ENCODE data around the gene MSRB3.
"Not testable (repeated sequence)": the region's sequence is repeated elsewhere in the genome, so short reads cannot be mapped to it uniquely, and the experiment has no call there.

MSRB3 gene

GRCh38 chr12:65407388-65408149 is 129.1 kb downstream of the MSRB3 start:
- DNase-seq = no peak

- no peak for DNase-seq
These were observed 130.0 kb downstream of the MSRB3 start for GRCh38 chr12:65408441-65408840.

GRCh38 chr12:65409726-65410125 is 131.2 kb downstream of the MSRB3 start:
- no peak for DNase-seq

GRCh38 chr12:65411171-65411570 is 132.7 kb downstream of the MSRB3 start:
- DNase-seq = no peak

- no peak for DNase-seq
These were observed 136.0 kb downstream of the MSRB3 start for GRCh38 chr12:65414526-65414925.

GRCh38 chr12:65415826-65416225 is 137.3 kb downstream of the MSRB3 start:
- no peak for DNase-seq

- no peak for DNase-seq
These were observed 141.0 kb downstream of the MSRB3 start for GRCh38 chr12:65419284-65420072.

- DNase-seq = no peak
These were observed 142.5 kb downstream of the MSRB3 start for GRCh38 chr12:65420941-65421340.

- DNase-seq = no peak
These were observed 149.2 kb downstream of the MSRB3 start for GRCh38 chr12:65427646-65428045.

GRCh38 chr12:65430006-65430405 is 151.5 kb downstream of the MSRB3 start:
- no peak for DNase-seq

GRCh38 chr12:65430571-65431306 is 152.3 kb downstream of the MSRB3 start:
- no peak for DNase-seq

GRCh38 chr12:65432114-65432513 is 153.6 kb downstream of the MSRB3 start:
- no peak for DNase-seq

GRCh38 chr12:65432651-65433050 is 154.2 kb downstream of the MSRB3 start:
- no peak for DNase-seq

GRCh38 chr12:65434737-65435136 is 156.3 kb downstream of the MSRB3 start:
- no peak for DNase-seq

- no peak for DNase-seq
These were observed 164.6 kb downstream of the MSRB3 start for GRCh38 chr12:65443038-65443437.

- no peak for DNase-seq
These were observed 166.5 kb downstream of the MSRB3 start for GRCh38 chr12:65444996-65445395.

GRCh38 chr12:65446901-65447300 is 168.4 kb downstream of the MSRB3 start:
- DNase-seq = no peak

- DNase-seq = no peak
These were observed 170.9 kb downstream of the MSRB3 start for GRCh38 chr12:65449400-65449799.

GRCh38 chr12:65450625-65451024 is 172.1 kb downstream of the MSRB3 start:
- DNase-seq = no peak

- DNase-seq = no peak
These were observed 175.8 kb downstream of the MSRB3 start for GRCh38 chr12:65454115-65454787.

- DNase-seq = not testable (repeated sequence)
These were observed 178.9 kb downstream of the MSRB3 start for GRCh38 chr12:65457341-65457740.

GRCh38 chr12:65458718-65459117 is 180.2 kb downstream of the MSRB3 start:
- DNase-seq = no peak

- DNase-seq = no peak
These were observed 181.1 kb downstream of the MSRB3 start for GRCh38 chr12:65459545-65459944.

All from stimulated activated CD4-positive, alpha-beta T cell treated with anti-CD3 and anti-CD28 coated beads, Interleukin-4, amount 100 ng/mL, for 4 hours (primary cell).